HG03135 (cell line): ENCODE results near the gene RASIP1.
"Not testable (repeated sequence)": the region's sequence is repeated elsewhere in the genome, so short reads cannot be mapped to it uniquely, and the experiment has no call there.

Source experiments
- ATAC-seq: cut with Tn5 transposase; IDR thresholded peaks from one replicate; pipeline ENCODE4 v1.9.1; 2021; ENCODE audit warnings: mild to moderate bottlenecking, moderate library complexity; ENCODE audit not compliant: unreplicated experiment

Gene RASIP1

GRCh38 chr19:48740164-48740972 lies at the start of gene RASIP1:
Gene RASIP1 (minus strand): TSS chr19:48740610. CDS start chr19:48740282, 328 bp downstream.
- ATAC-seq: no peak

- ATAC-seq: not testable (repeated sequence)
Observed at GRCh38 chr19:48787331-48787730, 46.9 kb upstream of the RASIP1 start.

DNA sequence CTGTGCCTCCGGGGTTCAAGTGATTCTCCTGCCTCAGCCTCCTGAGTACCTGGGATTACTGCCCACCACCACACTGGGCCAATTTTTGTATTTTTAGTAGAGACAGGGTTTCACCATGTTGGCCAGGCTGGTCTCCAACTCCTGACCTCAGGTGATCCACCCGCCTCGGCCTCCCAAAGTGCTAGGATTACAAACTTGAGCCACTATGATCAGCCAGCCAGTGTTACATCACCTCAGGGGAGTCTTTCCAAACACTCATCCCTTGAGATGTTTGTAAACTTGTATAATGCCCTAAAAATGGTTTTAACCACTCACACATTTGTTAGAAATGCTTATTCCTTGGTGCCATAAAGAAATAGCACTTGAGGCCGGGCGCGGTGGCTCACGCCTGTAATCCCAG lies 46.0 kb upstream of the RASIP1 start:
- ATAC-seq: not testable (repeated sequence)

DNA sequence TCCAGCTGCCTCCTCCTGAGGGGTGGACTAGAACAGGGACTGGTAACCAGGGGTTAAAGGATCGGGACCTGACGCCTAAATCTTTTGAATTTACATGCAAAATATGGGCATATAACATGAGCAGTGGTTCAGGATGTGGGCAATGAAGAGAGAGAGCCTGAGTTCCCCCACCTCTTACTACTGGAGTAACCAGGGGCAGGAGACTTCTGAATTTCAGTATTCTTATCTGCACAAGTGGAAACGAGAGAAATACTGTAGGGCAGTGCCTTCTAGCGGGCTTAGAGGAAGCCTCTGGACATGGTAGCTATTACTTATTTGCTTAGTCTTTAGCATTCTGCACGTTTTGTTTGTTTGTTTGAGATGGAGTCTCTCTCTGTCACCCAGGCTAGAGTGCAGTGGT lies 44.1 kb upstream of the RASIP1 start:
- ATAC-seq: no peak

DNA sequence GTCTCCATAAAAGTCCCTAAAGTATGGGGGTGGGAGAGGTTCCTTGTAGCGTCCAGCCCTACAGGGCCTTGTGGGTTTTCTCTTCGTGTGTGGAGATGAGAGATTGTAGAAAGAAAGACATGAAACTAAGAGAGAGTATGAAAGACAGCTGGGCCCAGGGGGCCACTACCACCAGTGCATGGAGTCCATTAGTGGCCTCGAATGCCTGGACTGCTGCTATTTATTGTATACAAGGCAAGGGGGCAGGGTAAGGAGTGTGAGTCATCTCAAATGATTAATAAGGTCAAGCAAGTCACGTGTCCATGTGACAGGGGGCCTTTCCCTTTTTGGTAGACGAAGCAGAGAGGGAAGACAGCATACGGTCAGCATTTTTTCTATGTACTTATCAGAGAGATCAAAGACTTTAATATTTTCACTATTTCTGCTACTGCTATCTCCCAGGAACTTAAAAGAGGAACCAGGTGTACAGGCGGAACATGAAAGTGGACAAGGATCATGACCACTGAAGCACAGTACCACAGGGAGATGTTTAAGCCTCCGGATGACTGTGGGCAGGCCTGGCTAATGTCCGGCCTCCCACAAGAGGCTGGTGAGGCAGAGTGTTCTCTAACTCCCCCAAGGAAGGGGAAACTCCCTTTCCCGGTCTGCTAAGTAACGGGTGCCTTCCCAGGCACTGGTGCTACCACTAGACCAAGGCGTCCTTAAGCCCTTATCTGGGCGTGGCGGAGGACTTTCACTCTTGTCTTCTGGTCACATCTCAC lies 40.4 kb upstream of the RASIP1 start:
- no peak for ATAC-seq

- no peak for ATAC-seq
Observed at GRCh38 chr19:48779636-48780035, 39.2 kb upstream of the RASIP1 start.

DNA sequence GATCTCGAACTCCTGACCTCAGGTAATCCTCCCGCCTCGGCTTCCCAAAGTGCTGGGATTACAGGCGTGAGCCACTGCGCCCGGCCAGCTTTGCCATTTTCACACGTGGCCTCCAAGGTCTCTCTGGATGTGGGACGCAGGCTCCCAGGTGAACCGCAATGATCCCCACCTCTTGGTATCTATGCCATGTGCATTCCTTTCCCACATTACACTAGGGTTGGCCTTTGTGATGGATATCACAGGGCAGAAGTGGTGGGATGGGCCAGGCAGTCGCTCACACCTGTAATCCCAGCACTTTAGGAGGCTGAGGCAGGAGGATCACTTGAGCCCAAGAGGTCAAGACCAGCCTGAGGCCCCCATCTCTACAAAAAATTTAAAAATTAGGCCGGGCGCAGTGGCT lies 37.3 kb upstream of the RASIP1 start:
- ATAC-seq: no peak

DNA sequence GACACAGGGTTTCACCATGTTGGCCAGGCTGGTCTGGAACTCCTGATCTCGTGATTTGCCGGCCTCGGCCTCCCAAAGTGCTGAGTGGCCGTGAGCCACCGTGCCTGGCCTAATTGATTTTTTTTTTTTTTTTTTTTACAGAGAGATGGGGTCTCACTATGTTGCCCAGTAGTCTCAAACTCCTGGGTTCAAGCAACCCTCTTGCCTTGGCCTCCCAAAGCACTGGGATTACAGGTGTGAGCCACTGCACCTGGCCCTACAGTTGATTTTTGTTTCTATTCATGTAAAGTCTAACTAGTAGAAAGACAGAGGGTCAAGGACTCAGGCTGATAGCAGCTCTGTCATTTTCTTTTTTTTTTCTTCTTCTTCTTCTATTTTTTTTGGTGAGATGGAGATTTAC lies 36.7 kb upstream of the RASIP1 start:
- ATAC-seq: no peak

- no peak for ATAC-seq
Observed at GRCh38 chr19:48772503-48772953, 32.1 kb upstream of the RASIP1 start.

- no peak for ATAC-seq
Observed at GRCh38 chr19:48770734-48771472, 30.5 kb upstream of the RASIP1 start.

DNA sequence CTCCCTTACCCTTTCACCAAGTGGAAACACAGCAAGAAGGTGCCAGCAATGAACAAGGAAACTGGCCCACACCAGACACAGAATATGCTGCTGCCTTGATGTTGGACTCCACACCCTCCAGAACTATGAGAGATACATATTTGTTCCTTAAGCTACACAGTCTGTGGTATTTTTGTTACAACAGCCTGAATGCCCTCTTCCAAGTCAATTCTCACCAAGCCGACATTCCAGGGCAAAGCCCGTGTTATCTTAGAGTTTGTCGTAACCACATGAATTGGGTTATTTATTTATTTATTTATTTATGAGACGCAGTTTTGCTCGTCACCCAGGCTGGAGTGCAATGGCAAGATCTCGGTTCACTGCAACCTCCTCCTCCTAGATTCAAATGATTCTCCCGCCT lies 29.9 kb upstream of the RASIP1 start:
- no peak for ATAC-seq

GRCh38 chr19:48768994-48769713 lies 28.7 kb upstream of the RASIP1 start:
- no peak for ATAC-seq

DNA sequence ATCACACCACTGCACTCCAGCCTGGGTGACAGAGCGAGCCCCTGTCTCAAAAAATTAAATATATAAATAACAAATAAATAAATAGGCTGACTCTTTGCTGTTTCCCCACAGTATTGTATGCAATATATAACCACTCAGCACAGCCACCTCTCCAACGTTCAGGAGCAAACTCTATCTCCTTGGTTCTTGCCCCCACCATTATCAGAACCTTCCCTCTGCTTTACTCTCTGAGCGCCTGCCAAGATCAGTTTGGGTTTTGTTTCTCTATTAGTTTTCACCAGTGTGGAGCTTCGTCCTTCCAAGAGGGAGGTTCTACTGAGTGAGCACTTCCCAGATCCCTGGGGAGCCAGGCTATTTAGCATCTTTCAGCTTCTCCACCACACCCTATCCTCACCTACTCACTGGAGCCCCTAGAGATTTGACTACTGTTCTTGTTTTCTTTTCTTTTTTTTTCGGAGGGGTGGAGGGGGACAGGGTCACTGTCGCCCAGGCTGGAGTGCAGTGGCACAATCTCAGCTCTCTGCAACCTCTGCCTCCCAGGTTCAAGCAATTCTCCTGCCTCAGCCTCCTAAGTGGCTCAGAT lies 27.9 kb upstream of the RASIP1 start:
- not testable (repeated sequence) for ATAC-seq

GRCh38 chr19:48765816-48766215 lies 25.4 kb upstream of the RASIP1 start:
- not testable (repeated sequence) for ATAC-seq

DNA sequence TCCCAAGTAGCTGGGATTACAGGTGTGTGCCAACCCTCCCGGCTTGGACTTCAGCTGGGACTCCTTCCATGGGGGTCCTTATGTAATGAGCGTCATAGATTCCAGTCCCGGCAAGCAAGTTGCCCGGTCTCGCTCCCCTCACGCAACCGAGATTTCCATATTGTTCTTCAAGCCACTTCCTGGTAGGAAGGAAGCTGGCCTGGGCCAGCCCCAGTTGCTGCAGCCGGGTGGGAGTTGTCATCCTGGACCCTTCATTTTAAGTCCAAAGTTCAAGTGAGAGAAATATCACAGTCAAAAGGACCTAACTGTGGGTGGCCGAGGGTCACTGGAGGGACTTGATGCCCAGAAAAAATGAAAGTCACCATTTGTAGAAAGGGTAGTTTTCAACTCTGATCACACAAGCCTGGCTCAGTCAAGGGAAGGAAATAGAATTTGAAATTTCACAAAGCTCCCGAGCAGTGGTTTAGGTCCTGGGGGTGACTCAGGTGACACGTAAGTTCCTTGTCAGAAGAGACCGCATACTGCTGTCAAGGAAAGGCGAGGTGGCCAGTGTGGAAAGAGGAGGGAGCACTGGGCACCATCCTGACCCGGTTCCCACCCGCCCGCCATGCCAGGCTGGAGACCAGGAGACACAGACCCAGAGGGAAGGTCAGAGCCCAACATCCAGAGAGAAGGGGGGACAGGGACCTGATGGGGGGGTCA lies 20.2 kb upstream of the RASIP1 start:
- no peak for ATAC-seq

- ATAC-seq: no peak
Observed at GRCh38 chr19:48757741-48758144, 17.3 kb upstream of the RASIP1 start.

GRCh38 chr19:48757089-48757675 lies 16.8 kb upstream of the RASIP1 start:
- ATAC-seq: no peak

DNA sequence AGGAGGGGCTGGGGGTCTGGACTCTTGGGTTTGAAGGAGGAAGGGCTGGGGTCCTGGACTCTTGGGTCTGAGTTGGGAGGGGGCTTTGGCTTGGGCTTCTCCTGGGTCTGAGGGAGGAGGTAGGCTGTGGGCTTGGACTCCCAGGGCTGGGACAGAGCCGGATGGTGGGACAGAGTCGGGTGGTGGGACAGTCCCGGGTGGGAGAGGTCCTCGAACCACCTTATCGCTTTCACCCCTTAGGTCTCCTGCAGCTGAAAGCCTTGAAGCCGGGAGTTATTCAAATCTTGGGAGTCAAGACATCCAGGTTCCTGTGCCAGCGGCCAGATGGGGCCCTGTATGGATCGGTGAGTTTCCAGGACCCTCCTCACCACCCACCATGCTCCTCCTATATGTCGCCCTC lies 16.3 kb upstream of the RASIP1 start:
- ATAC-seq: no peak

DNA sequence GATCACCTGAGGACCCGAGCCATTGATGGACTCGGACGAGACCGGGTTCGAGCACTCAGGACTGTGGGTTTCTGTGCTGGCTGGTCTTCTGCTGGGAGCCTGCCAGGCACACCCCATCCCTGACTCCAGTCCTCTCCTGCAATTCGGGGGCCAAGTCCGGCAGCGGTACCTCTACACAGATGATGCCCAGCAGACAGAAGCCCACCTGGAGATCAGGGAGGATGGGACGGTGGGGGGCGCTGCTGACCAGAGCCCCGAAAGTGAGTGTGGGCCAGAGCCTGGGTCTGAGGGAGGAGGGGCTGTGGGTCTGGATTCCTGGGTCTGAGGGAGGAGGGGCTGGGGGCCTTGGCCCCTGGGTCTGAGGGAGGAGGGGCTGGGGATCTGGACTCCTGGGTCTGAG lies 15.8 kb upstream of the RASIP1 start:
- ATAC-seq: no peak
